ENCODE results near the gene PPM1M. TPM values are rescaled to one million over a fixed set of nuclear protein-coding genes. Genes with fewer than 3 reads are reported as not detected.

PPM1M gene
- total and polyA plus RNA-seq, 10 of the 15 experiments (the other 5 are each of a cell fraction or from before 2014, with no cell fraction given) = 7.3 to 24.8 (median 15.8) TPM

- no peak for TF ChIP-seq ZBTB40 (IDR thresholded peaks at IDR 0.05; ENCODE audit: borderline replicate concordance)
- TF ChIP-seq SIN3A (IDR thresholded peaks at IDR 0.05; ENCODE audit: low read depth, low read length) = no peak
- TF ChIP-seq CBFB (IDR thresholded peaks at IDR 0.05; ENCODE audit: low read depth) = no peak
- peak; percentile 80 for TF ChIP-seq IKZF1 (conservative IDR thresholded peaks at IDR 0.05)
- no peak for TF ChIP-seq TCF7 (IDR thresholded peaks at IDR 0.05; ENCODE audit: borderline replicate concordance)
- TF ChIP-seq USF1 (IDR thresholded peaks at IDR 0.05; ENCODE audit: borderline replicate concordance, extremely low read length, insufficient read depth, low read depth, low read length) = no peak
- no peak for TF ChIP-seq CREM (IDR thresholded peaks at IDR 0.05; ENCODE audit: low read depth)
- TF ChIP-seq CHD4 (IDR thresholded peaks at IDR 0.05) = no peak
- no peak for TF ChIP-seq PRDM15 (CRISPR knock-in tag; IDR thresholded peaks at IDR 0.05)
- TF ChIP-seq CBX3 (IDR thresholded peaks at IDR 0.05; ENCODE audit: borderline replicate concordance, low read depth) = no peak
- no peak for TF ChIP-seq E4F1 (IDR thresholded peaks at IDR 0.05; ENCODE audit: borderline replicate concordance, partially characterized antibody)
- no peak for TF ChIP-seq ATF3 (IDR thresholded peaks at IDR 0.05; ENCODE audit: borderline replicate concordance, extremely low read depth, low read depth, low read length)
- no peak for TF ChIP-seq POLR2AphosphoS5 (IDR thresholded peaks at IDR 0.05; ENCODE audit: low read length)
- TF ChIP-seq CHD1 (IDR thresholded peaks at IDR 0.05; ENCODE audit: low read depth, low read length) = no peak
- no peak for TF ChIP-seq ESRRA (IDR thresholded peaks at IDR 0.05; ENCODE audit: low read length)
- no peak for TF ChIP-seq BMI1 (IDR thresholded peaks at IDR 0.05; ENCODE audit: borderline replicate concordance)
Measured at GRCh38 chr3:52245322-52246263, at the start of gene PPM1M (continued).
